ENCODE measurements around the gene HSF5.

Gene HSF5

GRCh38 chr17:58487589-58488427 lies at the start of gene HSF5:
Gene HSF5 (minus strand): TSS chr17:58488408. CDS start chr17:58488274, 134 bp downstream.
- DNase-seq: peak; percentile 80

- DNase-seq: no peak
Observed at GRCh38 chr17:58537266-58537665, 49.1 kb upstream of the HSF5 start.

GRCh38 chr17:58536542-58536941 lies 48.3 kb upstream of the HSF5 start:
- no peak for DNase-seq

- no peak for DNase-seq
Observed at GRCh38 chr17:58535431-58535830, 47.2 kb upstream of the HSF5 start.

GRCh38 chr17:58534901-58535421 lies 46.8 kb upstream of the HSF5 start:
- no peak for DNase-seq

- no peak for DNase-seq
Observed at GRCh38 chr17:58534331-58534730, 46.1 kb upstream of the HSF5 start.

- DNase-seq: no peak
Observed at GRCh38 chr17:58533616-58534188, 45.5 kb upstream of the HSF5 start.

- DNase-seq: no peak
Observed at GRCh38 chr17:58532555-58532951, 44.3 kb upstream of the HSF5 start.

- peak; percentile 77 for DNase-seq
Observed at GRCh38 chr17:58531661-58532554, 43.7 kb upstream of the HSF5 start.

GRCh38 chr17:58531122-58531521 lies 42.9 kb upstream of the HSF5 start:
- DNase-seq: peak; percentile 22

GRCh38 chr17:58530655-58531054 lies 42.4 kb upstream of the HSF5 start:
- no peak for DNase-seq

- no peak for DNase-seq
Observed at GRCh38 chr17:58529275-58529674, 41.1 kb upstream of the HSF5 start.

GRCh38 chr17:58528443-58528842 lies 40.2 kb upstream of the HSF5 start:
- DNase-seq: no peak

GRCh38 chr17:58527949-58528348 lies 39.7 kb upstream of the HSF5 start:
- DNase-seq: no peak

- DNase-seq: no peak
Observed at GRCh38 chr17:58527306-58527705, 39.1 kb upstream of the HSF5 start.

GRCh38 chr17:58525239-58525638 lies 37.0 kb upstream of the HSF5 start:
- no peak for DNase-seq

- DNase-seq: no peak
Observed at GRCh38 chr17:58521680-58522079, 33.5 kb upstream of the HSF5 start.

GRCh38 chr17:58520843-58521430 lies 32.7 kb upstream of the HSF5 start:
- no peak for DNase-seq

- peak; percentile 98 for DNase-seq
Observed at GRCh38 chr17:58517928-58518609, 29.9 kb upstream of the HSF5 start.

GRCh38 chr17:58517378-58517927 lies 29.2 kb upstream of the HSF5 start:
- DNase-seq: no peak

- DNase-seq: no peak
Observed at GRCh38 chr17:58516644-58517377, 28.6 kb upstream of the HSF5 start.
